Measurements from ENCODE around the gene SLAMF9.
A peak's percentile ranks its signal among the peaks of the same experiment; 100 is the strongest.

Gene SLAMF9

GRCh38 chr1:159934136-159935039 lies 19.6 kb downstream of the SLAMF9 start:
- DNase-seq (ENCODE audit: low spot score), result no peak
- in situ Hi-C loops (cut with MboI; ENCODE audit: low sequenced_read_pairs, unreplicated experiment), result loop anchor here (10.0 kb wide), 1 partner anchor 70 kb away; no protein-coding TSS in a partner anchor
- no peak for TF ChIP-seq CTCF (IDR thresholded peaks at IDR 0.05; ENCODE audit: borderline replicate concordance, control extremely low read depth, extremely low read depth, insufficient read depth, missing control alignments)

- TF ChIP-seq CTCF (IDR thresholded peaks at IDR 0.05; ENCODE audit: borderline replicate concordance, control extremely low read depth, extremely low read depth, insufficient read depth, missing control alignments), result no peak
- DNase-seq (ENCODE audit: low spot score), result no peak
- in situ Hi-C loops (cut with MboI; ENCODE audit: low sequenced_read_pairs, unreplicated experiment), result loop anchor here (10.0 kb wide), 1 partner anchor 71 kb away; no protein-coding TSS in a partner anchor
Measured at GRCh38 chr1:159933347-159933746, 20.7 kb downstream of the SLAMF9 start.

GRCh38 chr1:159932296-159933285 lies 21.4 kb downstream of the SLAMF9 start:
- in situ Hi-C loops (cut with MboI; ENCODE audit: low sequenced_read_pairs, unreplicated experiment), result loop anchor here (10.0 kb wide), 1 partner anchor 72 kb away; no protein-coding TSS in a partner anchor
- peak; percentile 24 for DNase-seq (ENCODE audit: low spot score)
- TF ChIP-seq CTCF (IDR thresholded peaks at IDR 0.05; ENCODE audit: borderline replicate concordance, control extremely low read depth, extremely low read depth, insufficient read depth, missing control alignments), result no peak

- DNase-seq (ENCODE audit: low spot score), result peak; percentile 26
- no peak for TF ChIP-seq CTCF (IDR thresholded peaks at IDR 0.05; ENCODE audit: borderline replicate concordance, control extremely low read depth, extremely low read depth, insufficient read depth, missing control alignments)
- in situ Hi-C loops (cut with MboI; ENCODE audit: low sequenced_read_pairs, unreplicated experiment), result loop anchor here (10.0 kb wide), 1 partner anchor 73 kb away; no protein-coding TSS in a partner anchor
Measured at GRCh38 chr1:159931795-159932173, 22.3 kb downstream of the SLAMF9 start.

- no peak for TF ChIP-seq CTCF (IDR thresholded peaks at IDR 0.05; ENCODE audit: borderline replicate concordance, control extremely low read depth, extremely low read depth, insufficient read depth, missing control alignments)
- in situ Hi-C loops (cut with MboI; ENCODE audit: low sequenced_read_pairs, unreplicated experiment), result loop anchor here (10.0 kb wide), 1 partner anchor 74 kb away; no protein-coding TSS in a partner anchor
- DNase-seq (ENCODE audit: low spot score), result no peak
Measured at GRCh38 chr1:159931101-159931794, 22.8 kb downstream of the SLAMF9 start.

All from GM13976 (cell line).